MV-4-11 (cell line): ENCODE results near the gene PARD3B.

Source experiments
- DNase-seq: peaks from one replicate; lab custom pipeline; 2025; lab: John Stamatoyannopoulos, UW

The PARD3B gene

DNA sequence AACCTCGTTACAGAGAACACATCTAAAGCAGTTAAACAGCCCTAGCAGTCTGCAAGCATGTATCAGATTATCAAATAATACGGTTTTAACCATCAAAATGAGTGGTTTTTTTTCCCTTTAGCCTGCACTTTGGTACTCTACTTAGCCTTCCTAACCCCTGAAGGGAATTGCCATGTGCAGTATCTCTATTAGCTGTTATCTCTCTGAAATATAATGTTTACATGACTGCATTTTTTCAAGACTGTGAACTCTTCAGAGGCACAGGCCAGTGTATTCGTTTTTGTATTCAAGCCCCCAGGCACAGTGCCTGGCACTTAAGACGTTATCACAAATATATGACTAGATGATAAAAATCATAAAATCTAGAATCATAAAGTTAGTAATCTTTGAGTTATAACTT lies 509.5 kb downstream of the PARD3B start:
- DNase-seq: no peak

GRCh38 chr2:205055251-205055650 lies 510.0 kb downstream of the PARD3B start:
- no peak for DNase-seq

GRCh38 chr2:205056151-205056561 lies 510.9 kb downstream of the PARD3B start:
- DNase-seq: no peak

DNA sequence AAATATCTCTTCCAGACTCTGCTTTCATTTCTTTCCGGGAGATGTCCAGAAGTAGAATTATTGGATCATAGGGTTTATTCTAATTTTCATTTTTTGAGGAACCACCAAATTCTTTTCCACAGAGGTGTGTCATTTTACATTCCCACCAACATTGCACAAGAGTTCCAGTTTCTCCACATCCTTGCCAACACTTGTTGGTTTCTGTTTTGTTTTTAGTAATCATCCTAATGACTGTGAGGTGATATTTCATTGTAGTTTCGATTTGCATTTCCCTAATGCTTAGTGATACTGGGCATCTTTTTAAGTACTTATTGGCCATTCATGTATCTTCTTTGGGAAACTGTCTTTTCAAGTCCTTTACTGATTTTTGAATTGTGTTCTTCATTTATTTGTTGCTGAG lies 513.1 kb downstream of the PARD3B start:
- DNase-seq: no peak

DNA sequence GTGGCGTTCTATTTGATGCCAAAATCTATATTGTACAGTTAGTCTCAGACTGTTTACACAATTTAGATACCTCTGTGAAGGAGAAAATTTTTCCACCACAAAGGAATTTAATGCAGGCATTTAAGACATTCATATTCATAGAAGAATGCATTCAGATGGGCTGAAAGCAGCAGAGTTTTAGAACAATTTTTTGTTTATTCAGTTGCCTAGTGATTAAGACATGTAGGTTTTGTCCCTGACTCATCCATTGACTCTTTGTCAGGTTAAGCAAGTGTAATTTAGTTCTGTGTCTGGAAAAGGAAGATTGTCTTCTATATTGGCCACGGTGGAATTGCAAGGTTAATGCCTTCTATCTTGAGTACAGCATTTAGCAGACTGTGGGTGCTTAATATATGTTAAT lies 515.0 kb downstream of the PARD3B start:
- DNase-seq: no peak

DNA sequence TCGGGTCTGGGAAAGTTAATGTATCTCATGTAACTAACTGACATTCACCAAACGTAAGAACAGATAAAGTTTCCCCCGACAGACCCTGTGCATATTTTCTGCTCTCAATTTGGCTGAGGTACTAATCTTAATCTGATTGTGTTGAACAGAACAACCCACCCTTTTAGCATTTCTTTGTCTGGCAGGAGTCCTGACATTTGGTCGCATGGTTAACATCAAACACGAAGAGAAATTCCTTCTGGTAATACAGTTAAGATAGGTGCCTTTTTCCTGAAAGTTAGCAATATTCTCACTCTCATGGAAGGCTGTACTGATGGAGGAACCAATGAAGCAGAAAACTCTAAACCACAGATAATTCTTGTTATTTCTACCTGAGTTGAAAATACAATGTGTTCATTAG lies 520.8 kb downstream of the PARD3B start:
- DNase-seq: no peak

DNA sequence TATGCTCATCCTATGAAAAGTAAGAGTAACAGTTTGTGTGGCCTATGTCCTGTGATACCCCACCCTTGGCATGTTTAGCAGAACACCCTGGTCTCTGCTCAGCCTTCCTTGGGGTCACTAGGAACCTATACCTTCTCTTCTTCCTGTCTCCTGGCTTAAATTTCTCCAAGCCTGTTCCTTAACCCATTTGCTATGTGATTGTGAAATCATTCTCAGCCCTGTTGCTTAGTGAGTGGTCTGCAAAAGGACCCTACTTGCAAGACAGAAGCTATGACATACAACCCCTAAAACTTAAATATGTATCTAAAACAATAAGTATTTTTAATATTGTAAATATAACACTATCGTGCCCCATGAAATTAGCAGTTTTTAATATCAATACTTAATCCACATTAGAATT lies 524.7 kb downstream of the PARD3B start:
- DNase-seq: no peak

- DNase-seq: no peak
Observed at GRCh38 chr2:205070889-205071288, 525.6 kb downstream of the PARD3B start.

DNA sequence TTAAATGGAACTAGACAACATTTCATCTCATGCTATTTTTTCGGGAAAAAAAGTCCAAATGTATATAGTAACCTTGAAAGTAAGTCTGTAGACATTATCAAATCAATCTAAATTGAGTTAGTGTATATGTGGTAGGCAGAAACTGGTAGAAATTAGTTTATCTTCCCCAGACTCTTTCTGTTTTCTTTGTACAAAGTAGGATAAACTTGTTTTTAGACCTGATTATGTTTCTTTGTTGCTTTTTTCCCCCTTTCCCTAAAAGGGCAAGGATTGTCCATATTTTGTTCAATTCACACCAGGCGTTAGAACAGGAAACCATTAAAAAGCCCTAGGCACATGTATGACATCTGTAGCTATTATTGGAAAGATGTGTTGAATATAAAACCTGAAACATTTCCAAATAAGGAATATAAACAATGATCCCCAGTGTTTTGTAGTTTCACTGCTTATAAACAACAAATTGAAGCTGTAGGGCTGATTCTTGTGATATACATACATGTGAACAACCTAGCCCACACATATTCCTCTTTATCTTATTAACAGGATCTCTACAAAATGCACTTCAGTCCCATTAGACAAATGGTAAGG lies 528.3 kb downstream of the PARD3B start:
- DNase-seq: no peak

DNA sequence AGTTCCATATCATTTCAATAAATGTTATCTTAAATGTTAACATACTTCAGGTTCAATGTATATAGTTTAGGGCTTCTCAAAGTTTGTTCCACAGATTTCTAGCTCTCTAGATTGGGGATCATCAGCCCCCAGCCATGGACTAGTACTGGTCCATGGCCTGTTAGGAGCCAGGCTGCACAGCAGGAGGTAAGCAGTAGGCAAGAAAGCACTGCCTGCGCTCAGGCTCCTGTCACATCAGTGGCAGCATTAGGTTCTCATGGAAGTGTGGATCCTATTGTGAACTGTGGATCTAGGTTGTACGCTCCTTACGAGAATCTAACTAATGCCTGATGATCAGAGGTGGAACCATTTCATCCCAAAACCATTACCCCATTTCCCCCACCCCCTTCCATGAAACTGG lies 531.1 kb downstream of the PARD3B start:
- DNase-seq: no peak

DNA sequence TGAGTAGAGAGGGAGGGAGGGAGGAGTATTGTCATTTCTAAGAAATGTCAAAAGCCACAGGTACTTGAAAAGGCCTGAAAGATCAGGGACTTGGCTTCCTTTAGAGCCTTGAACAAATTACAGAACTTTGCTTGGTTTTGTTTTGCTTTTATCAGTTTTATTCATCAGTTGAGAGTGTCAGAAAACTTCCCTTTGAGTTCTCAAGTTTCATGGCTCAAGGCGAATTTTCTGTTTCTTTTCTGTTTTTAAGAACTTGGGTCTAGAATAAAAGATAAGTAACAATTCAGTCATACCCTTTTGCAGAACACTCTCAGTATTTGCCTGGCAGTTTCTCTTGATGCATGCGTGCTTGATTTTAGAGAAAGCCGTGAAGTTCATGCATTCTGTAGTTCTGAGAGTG lies 531.9 kb downstream of the PARD3B start:
- no peak for DNase-seq

DNA sequence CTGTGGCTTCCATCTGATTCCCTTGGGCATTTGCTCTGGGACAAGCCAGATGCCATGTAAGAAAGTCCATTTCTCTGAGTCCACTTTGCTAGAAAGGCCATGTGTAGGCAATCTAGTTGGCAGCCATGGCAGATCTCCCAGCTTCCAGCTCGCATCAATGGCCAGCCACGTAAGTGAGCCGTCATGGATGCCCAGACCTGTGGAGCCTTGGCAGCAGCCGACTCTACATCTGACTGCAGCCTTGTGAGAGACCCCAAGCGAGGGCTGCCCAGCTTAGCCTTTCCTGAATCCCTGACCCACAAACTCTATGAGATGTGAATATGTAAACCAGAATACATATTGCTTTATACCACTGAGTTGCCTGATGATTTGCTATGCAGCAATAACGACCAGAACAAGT lies 533.5 kb downstream of the PARD3B start:
- no peak for DNase-seq

DNA sequence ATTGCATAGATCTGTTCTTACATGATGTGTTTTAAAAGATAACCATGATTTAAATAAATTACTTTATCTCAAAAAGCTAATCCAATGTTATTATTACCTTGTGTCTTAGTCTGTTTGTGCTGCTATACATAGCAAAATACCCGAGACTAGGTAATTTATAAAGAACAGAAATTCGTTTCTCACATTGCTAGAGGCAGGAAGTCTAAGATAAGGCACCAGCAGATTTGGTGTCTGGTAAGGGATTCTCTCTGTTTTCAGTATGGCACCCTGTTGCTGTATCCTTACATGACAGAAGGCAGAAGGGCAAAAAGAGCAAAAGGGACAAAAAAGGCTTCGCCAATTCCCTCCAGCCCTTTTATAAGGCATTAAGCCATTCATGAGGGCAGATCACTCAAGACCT lies 533.9 kb downstream of the PARD3B start:
- DNase-seq: no peak

- DNase-seq: no peak
Observed at GRCh38 chr2:205086662-205087061, 541.4 kb downstream of the PARD3B start.

DNA sequence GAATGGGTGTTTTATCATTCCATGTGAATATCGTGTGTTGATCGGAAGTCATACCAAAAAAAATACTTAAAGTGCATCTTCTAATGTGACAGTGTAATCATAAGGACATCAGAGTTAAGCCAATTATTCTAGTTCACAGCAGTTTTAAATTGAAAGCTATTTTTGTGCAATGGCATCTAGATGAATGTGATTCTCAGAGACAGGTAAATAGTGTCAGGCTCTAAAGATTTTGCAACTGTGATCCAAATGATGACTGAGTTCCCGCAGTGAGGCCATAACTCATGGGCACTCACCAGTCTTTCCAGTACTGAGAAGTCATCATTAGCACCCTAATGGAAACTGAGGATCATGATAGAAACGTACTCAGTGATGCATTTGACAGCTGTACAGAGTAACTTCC lies 542.6 kb downstream of the PARD3B start:
- DNase-seq: no peak

GRCh38 chr2:205089958-205090357 lies 544.7 kb downstream of the PARD3B start:
- DNase-seq: no peak

DNA sequence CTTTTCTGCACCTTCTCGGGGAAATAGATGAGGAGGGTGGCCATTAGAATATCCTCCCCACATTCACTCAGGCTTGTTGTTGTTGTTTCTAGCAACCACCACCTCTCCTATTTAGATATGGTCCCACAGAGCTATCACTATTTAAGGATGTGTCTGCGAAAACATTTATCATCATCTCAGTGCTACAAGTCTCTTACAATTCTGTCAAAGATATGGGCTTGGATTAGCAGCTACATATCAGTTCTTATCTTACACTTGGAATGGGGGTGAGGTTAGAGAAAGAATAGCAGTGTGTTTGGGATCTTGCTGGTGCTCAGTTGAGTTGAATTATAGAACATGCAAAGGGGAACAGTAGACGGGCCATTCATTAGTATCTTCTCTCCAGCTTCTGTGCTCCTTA lies 546.1 kb downstream of the PARD3B start:
- no peak for DNase-seq

DNA sequence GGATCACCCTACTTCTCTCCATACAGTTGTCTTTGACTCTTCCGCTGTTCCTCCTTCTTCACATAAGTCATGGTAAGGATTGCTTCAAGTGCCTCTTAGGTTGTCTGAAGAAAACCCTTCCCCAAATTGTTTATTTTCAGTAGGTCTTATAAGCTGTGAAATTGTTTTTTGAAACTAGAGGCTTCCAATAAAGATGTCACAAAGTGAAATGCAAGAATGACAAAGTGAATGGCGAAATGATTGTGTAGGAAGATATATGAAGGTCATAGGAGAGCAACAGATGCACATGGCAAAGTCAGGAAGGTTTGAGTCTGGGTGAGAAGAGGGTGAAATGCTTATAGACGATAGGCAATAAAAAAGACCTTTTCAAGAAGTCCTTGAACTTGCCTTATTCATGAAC lies 548.8 kb downstream of the PARD3B start:
- DNase-seq: no peak

GRCh38 chr2:205103699-205104098 lies 558.4 kb downstream of the PARD3B start:
- no peak for DNase-seq

- DNase-seq: no peak
Observed at GRCh38 chr2:205107810-205108209, 562.5 kb downstream of the PARD3B start.

DNA sequence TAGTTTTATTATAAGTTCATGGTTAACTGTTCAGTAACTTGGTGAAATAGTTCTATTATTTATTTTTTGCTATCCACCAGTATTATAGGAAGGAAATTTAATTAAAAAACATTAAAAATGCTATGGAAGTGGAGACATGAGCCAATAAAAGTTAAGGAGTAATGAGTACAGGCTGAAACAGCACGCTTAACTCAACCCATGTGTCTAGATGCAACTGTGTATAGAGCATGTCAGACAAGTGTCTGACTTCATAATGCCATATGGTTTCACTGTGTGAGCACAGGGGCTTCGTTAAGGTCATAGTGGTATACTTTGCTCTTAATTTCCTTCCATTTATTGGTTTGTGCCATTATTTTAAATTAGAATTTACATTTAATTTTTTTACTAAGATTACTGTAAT lies 570.2 kb downstream of the PARD3B start:
- no peak for DNase-seq

DNA sequence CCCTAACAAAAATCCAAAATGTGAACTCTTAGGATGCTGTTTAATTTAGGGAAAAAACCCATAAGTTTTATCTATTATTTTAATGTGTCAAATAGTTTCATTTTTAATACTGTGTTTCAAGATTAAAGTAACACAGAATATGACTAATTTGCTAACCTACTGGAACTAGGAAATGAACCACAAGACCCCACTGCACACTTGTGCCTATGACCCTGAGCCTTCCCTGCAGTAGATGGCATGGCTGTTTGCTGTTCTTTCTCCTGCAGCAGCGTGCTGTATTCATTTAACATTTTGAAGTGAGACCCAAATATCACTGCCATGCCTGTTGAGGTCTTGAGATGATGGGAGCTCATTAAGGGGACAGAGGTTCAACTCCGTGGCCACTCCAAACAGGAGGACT lies 571.9 kb downstream of the PARD3B start:
- DNase-seq: no peak

DNA sequence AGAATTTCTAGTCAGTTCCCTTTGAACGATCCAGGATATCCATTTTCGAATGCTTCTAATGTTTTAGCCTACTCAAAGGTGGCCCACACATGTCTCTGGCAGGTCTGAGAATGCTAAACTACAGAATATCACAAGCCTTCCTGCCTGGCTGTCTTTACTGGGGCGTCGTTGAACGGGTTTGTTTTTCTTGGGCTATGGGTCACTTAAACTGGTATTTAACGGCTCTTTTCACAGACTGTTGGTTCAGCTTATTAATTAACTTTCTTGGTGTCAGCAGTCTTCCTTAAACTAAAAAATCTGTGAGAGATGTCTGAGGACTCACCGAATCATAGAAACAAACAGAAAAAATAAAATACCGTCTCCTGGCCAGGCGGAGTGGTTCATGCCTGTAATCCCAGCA lies 573.9 kb downstream of the PARD3B start:
- DNase-seq: no peak

GRCh38 chr2:205128726-205129125 lies 583.5 kb downstream of the PARD3B start:
- DNase-seq: no peak

GRCh38 chr2:205129531-205129930 lies 584.3 kb downstream of the PARD3B start:
- DNase-seq: peak; percentile 76
